Smooth muscle cell of the umbilical artery (primary cell): ENCODE results near the gene STX4. TPM values are rescaled to one million over a fixed set of nuclear protein-coding genes. Genes with fewer than 3 reads are reported as not detected.

Experiments used
- total RNA-seq: library from RNA; depleted of rRNA; stranded (reverse); fragments of >200 nt; gene quantifications from 2 replicates; pipeline ENCODE4 v1.2.3, GENCODE V29; 2014

The STX4 gene, protein sequence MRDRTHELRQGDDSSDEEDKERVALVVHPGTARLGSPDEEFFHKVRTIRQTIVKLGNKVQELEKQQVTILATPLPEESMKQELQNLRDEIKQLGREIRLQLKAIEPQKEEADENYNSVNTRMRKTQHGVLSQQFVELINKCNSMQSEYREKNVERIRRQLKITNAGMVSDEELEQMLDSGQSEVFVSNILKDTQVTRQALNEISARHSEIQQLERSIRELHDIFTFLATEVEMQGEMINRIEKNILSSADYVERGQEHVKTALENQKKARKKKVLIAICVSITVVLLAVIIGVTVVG
- 23.2 and 29.7 TPM in 2 replicates for total RNA-seq

DNA sequence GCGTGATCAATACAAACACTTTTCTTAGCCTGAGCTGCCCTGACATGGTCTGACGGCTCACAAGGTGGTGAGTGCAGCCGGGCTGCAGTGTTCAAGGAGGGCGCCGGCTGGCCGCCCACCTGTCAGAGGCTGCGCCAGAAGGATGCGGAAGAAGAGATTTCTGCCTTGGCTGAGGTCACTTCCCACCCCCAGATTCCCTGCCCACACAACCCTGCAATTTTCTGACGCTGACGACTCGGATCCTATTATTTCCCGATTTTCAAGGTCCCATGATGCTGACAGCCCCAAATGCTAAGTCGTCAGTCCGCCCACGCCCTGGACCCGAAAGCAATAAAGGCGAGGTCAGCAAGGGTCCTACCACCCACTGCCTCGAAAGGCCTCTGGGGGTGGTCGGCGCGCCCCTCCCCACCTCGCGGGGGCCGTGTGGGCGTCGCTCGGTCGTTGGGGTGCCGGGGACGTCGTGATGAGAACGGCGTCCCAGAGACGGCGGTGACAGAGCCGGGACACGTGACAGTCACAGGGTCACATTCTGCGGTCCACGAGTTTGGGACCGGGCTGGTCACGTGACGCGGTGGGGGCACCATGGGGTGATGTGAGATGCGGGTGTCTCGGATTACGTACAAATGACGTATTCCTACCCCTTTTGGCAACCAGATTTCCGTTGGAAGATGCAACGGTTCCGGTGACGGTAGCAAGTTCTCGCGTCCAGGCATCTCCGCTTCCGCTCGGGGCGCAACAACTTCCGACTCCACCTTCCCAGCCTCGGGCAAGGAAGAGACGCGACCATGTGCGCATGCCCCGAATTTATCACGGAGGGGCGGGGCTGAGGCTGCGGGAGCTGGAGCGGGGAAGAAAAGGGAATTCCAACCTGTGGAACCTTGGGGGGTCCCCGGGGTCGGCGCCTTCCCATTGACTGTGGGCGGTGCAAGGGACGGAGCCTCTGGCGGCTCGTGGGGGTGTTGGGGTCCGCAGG, at the start of gene STX4:
Gene STX4 (plus strand): TSS at position 823 of the 973 bp plus-strand sequence. CDS start 248 bp downstream, outside the sequence.

DNA sequence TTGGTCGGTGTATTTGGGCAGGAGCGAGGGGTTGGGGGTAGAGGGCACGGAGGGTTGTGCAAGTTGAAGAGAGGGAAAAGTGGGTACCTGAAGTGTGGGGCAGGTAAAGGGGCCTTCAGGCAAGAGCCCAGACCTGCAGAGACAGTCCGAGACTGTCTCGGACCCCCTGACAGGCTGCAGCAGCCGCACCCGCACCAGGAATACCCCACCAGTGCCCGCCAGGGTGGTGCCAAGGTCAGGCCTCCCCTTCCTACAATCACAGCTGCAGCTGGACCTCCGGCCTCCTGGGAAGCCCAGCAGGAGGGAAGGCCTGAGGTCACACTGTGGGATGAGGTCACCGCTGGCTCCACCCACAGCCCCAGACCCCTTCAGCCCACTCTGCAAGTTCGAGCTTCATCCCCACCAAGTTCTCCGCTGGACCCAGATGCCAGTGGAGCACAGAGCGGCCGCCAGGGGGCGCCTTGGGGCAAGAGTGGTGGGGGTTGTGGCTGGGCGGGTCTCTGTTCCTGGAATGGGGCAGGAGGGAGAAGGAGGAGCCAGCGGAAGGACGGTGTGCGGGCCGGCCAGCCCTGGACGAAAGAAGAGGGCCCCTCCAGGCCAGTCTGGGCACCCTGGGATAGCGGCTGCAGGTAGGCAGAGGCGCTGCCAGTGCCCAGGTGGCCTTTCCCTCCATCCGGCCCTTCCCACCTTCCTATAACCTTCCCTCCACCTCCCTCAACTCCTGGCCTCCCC, 48.5 kb upstream of the STX4 start, which contains the start of gene HSD3B7:
Gene HSD3B7 (plus strand): TSS at position 539 of the 732 bp plus-strand sequence. CDS start 452 bp downstream, outside the sequence.

DNA sequence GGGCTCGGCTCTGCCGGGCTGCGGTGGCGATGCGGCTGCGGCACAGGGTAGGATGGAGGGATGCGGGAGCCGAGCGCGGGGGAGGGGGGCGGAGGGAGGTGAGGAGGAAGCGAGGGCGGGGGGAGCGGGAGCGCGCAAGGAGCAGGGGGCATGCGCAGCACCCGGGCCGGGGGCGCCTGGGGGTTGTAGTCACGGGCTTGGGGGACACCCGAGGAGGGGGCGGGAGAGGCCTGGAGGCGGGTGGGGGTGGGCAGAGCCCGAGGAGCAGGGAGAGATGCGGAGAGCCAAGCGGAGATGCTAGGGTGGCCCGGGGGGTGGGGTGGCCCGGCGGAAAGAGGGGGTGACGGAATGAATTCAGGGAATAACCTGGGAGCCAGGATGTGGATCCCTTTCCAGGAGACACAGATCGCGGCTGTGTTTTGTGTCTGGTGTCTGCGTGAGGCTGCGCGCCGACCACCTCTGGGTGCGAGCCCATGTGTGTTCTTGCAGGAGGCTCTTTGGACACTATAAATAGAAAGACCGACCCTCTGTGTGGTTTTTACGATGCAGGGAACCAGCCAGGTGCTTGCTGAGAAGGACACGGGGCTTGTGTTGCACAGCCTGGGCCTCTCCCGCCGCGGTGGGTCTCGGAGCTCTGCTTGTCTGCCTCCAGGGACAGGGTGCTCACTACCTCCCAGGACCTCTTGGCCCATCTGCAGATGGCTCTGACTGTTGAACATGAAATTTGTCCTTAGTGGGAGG, 22.6 kb upstream of the STX4 start, which contains the start of gene STX1B:
Gene STX1B (minus strand): TSS at position 54 of the 741 bp plus-strand sequence. CDS start 242 bp downstream, outside the sequence.

DNA sequence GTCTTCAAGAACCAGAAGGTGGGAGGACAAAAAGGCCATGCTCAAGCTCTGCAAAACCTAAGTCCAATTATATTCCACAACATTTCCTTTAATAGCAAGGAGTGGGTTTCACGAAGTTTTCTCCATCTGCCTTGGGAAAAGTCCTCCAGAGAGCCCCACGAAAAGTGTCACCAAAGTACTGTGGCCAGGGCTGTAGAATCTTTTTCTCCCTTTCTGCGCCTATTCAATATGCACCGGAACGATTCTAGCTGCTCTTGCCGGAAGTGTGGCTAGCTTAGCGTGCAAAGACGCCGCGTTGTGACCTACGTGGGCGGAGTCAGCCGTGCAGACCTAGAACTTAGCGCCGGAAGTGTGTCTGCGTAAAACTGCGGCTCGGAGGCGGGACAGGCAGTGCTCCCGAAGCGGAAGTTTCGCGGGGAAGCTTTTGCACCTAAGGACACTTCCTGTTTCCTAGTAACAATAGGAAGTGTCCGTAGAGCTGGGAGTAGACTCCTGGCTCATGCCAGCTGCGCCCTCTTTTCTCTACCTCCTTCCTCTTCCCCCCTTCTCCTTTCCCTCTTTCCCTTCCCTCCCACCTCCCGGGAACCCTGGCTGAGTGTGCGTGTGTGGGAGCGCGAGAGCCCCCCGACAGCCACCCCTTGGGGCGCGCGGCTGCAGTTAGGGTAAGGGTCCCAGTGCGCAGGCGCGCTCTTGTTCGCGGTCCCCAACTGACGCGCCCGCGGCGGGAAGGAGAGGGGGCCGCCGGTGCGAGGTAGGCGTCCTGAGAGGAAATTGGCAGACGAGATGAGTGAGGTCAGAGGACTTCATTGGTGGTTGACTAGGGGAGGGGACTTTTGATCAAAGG, 40.8 kb downstream of the STX4 start, which contains the start of the genes ZNF646 and ZNF668:
Gene ZNF646 (plus strand): TSS at position 453 of the 844 bp plus-strand sequence. CDS start 1,903 bp downstream, outside the sequence.
Gene ZNF668 (minus strand): TSS at position 271 of the 844 bp plus-strand sequence. CDS start 9,781 bp downstream, outside the sequence.

DNA sequence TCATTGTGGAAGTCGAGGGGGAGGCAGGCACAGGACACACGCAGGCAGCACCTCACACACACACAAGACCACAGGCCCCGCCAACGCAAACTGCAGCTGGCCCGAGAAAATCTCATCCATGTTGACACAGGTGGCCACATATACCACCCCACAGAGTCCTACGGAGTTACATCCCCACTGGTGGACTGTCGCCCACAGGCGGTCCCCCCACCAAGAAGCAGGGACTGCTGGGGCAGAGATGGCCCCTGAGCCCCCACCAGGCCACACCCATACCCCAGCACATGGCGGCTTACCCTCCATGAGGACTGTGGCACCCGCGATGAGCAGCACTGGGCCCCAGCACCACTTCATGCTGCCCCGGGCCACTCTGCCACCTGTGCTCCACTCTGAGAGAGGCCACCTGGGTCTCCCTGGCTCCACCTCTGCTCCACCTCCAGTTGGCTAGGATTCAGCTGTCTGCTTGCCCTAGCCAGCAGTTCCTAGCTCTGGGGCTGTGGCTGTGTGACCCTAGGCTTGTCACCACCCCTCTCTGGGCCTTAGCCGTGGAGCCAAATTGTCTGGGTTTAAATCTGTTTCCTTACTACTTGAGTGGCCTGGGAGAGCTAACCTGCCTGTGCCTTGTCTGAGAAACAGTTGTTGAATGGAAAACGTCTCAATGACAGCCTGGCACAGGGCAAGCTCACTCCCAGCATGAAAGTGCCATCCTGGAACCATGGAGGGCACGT, 55.3 kb downstream of the STX4 start, which contains the start of gene PRSS53:
Gene PRSS53 (minus strand): TSS at position 485 of the 725 bp plus-strand sequence. CDS start 134 bp downstream, at position 351.

Other genes with a start within 250 kb of the STX4 start
- 6.8 and 10.7 TPM in 2 replicates for gene ZNF629, start 246.4 kb upstream of the STX4 start, total RNA-seq
- 25.5 and 26.6 TPM in 2 replicates for gene BCL7C, start 139.5 kb upstream of the STX4 start, total RNA-seq
- 2.7 and 4.4 TPM in 2 replicates for gene CTF1, start 136.9 kb upstream of the STX4 start, total RNA-seq
- 25.2 and 25.5 TPM in 2 replicates for gene FBXL19, start 110.0 kb upstream of the STX4 start, total RNA-seq
- gene ORAI3, start 84.5 kb upstream of the STX4 start, total RNA-seq, result 36.4 and 49.0 TPM in 2 replicates
- 1.8 and 4.9 TPM in 2 replicates for gene SETD1A, start 75.8 kb upstream of the STX4 start, total RNA-seq
- gene HSD3B7, start 48.4 kb upstream of the STX4 start, total RNA-seq, result 11.6 and 13.4 TPM in 2 replicates
- gene STX1B, start 22.9 kb upstream of the STX4 start, total RNA-seq, result 0.59 and 2.8 TPM in 2 replicates
- 8.3 and 9.8 TPM in 2 replicates for gene ZNF668, start 40.7 kb downstream of the STX4 start, total RNA-seq
- gene ZNF646, start 40.9 kb downstream of the STX4 start, total RNA-seq, result 9.5 and 16.3 TPM in 2 replicates
- gene PRSS53, start 55.4 kb downstream of the STX4 start, total RNA-seq, result 3.6 and 9.6 TPM in 2 replicates
- gene VKORC1, start 61.2 kb downstream of the STX4 start, total RNA-seq, result 163 and 273 TPM in 2 replicates
- 19.3 and 33.3 TPM in 2 replicates for gene BCKDK, start 74.8 kb downstream of the STX4 start, total RNA-seq
- 31.5 and 32.1 TPM in 2 replicates for gene KAT8, start 84.1 kb downstream of the STX4 start, total RNA-seq
- gene PRSS8, start 102.2 kb downstream of the STX4 start, total RNA-seq, result not detected in 2 replicates
- 0.30 TPM in 1 of 2 replicates, not detected in the other for gene PRSS36, start 116.5 kb downstream of the STX4 start, total RNA-seq
- 45.7 and 65.8 TPM in 2 replicates for gene FUS, start 146.6 kb downstream of the STX4 start, total RNA-seq
- 27.3 and 28.7 TPM in 2 replicates for gene PYCARD, start 169.2 kb downstream of the STX4 start, total RNA-seq
- gene TRIM72, start 180.6 kb downstream of the STX4 start, total RNA-seq, result not detected in 2 replicates
- gene PYDC1, start 183.6 kb downstream of the STX4 start, total RNA-seq, result not detected in 2 replicates
- gene ITGAM, start 226.4 kb downstream of the STX4 start, total RNA-seq, result not detected in 2 replicates